AG10803 (cell line): ENCODE measurements around the gene ASB18.

Experiments
- DNase-seq: peaks from one replicate; pipeline ENCODE4 v3.0.0; 2010; ENCODE audit warnings: low read depth
- H3K4me3 ChIP-seq: 2 replicates; pipeline ENCODE4 v1.5.1; 2011; ENCODE audit warnings: mild to moderate bottlenecking, low read length, control low read depth
- CTCF ChIP-seq: conservative IDR thresholded peaks from 2 replicates; pipeline ENCODE4 v1.5.1; 2011; ENCODE audit warnings: mild to moderate bottlenecking, low read length, control low read depth, inconsistent platforms

Gene ASB18

GRCh38 chr2:236237468-236238190 is 26.6 kb downstream of the ASB18 start:
- no peak overlapping the region for H3K4me3 ChIP-seq
- DNase-seq, result no peak
- no peak for TF ChIP-seq CTCF

GRCh38 chr2:236236559-236237452 is 27.4 kb downstream of the ASB18 start:
- no peak overlapping the region; the same call in 1 of the 2 replicates for H3K4me3 ChIP-seq
- no peak for DNase-seq
- no peak for TF ChIP-seq CTCF

GRCh38 chr2:236229186-236229585 is 35.0 kb downstream of the ASB18 start:
- H3K4me3 ChIP-seq, result no peak overlapping the region
- DNase-seq, result no peak
- TF ChIP-seq CTCF, result no peak

- no peak for TF ChIP-seq CTCF
- no peak for DNase-seq
- no peak overlapping the region for H3K4me3 ChIP-seq
These were observed 40.5 kb downstream of the ASB18 start for GRCh38 chr2:236223675-236224074.

GRCh38 chr2:236221798-236222197 is 42.4 kb downstream of the ASB18 start:
- TF ChIP-seq CTCF, result no peak
- DNase-seq, result no peak
- H3K4me3 ChIP-seq, result no peak overlapping the region

GRCh38 chr2:236219411-236219810 is 44.8 kb downstream of the ASB18 start:
- TF ChIP-seq CTCF, result no peak
- DNase-seq, result no peak
- no peak overlapping the region for H3K4me3 ChIP-seq
